H9 (cell line): Measurements from ENCODE around the gene LOXL1. TPM values are rescaled to one million over a fixed set of nuclear protein-coding genes. Genes with fewer than 3 reads are reported as not detected.

Experiments used
- DNase-seq: peaks from one replicate; pipeline ENCODE4 v3.0.0-alpha.2; 2017
- H2AFZ ChIP-seq: one replicate; pipeline ENCODE4 v1.6.1; 2013; ENCODE audit warnings: mild to moderate bottlenecking, low read length, control low read depth, moderate library complexity
- H2AK5ac ChIP-seq: 2 replicates; pipeline ENCODE4 v1.6.1; 2013; ENCODE audit warnings: low read length, control low read depth, mixed read lengths; ENCODE audit not compliant: insufficient read length
- H2BK120ac ChIP-seq: one replicate; pipeline ENCODE4 v1.6.1; 2013; ENCODE audit warnings: low read depth, mild to moderate bottlenecking, low read length, control low read depth, inconsistent platforms; ENCODE audit not compliant: poor library complexity, severe bottlenecking
- H2BK12ac ChIP-seq: 2 replicates; pipeline ENCODE4 v1.6.1; 2013; ENCODE audit warnings: low read length, control low read depth, mixed read lengths, low read depth; ENCODE audit not compliant: insufficient read length
- H2BK15ac ChIP-seq: 2 replicates; pipeline ENCODE4 v1.6.1; 2013; ENCODE audit warnings: low read depth, low read length, control low read depth
- H2BK20ac ChIP-seq: one replicate; pipeline ENCODE4 v1.6.1; 2013; ENCODE audit warnings: low read depth, mild to moderate bottlenecking, low read length, control low read depth, inconsistent platforms; ENCODE audit not compliant: poor library complexity, severe bottlenecking
- H2BK5ac ChIP-seq: 2 replicates; pipeline ENCODE4 v1.6.1; 2013; ENCODE audit warnings: low read length, control low read depth, mixed read lengths; ENCODE audit not compliant: insufficient read length
- H3K14ac ChIP-seq: 2 replicates; pipeline ENCODE4 v1.6.1; 2013; ENCODE audit warnings: low read length, control low read depth; ENCODE audit not compliant: insufficient read depth
- H3K18ac ChIP-seq: 2 replicates; pipeline ENCODE4 v1.6.1; 2013; ENCODE audit warnings: low read depth, mild to moderate bottlenecking, mixed read lengths, low read length, control low read depth; ENCODE audit not compliant: insufficient read length
- H3K23ac ChIP-seq: 2 replicates; pipeline ENCODE4 v1.6.1; 2013; ENCODE audit warnings: low read length, control low read depth, mixed read lengths, low read depth; ENCODE audit not compliant: insufficient read length
- H3K23me2 ChIP-seq: 2 replicates; pipeline ENCODE4 v1.6.1; 2013; ENCODE audit warnings: low read depth, mild to moderate bottlenecking, mixed read lengths, low read length, control low read depth; ENCODE audit not compliant: insufficient read length, poor library complexity, severe bottlenecking
- H3K27ac ChIP-seq: 2 replicates; pipeline ENCODE4 v1.5.1; 2013; ENCODE audit warnings: low read length, control low read depth, mixed read lengths, low read depth; ENCODE audit not compliant: insufficient read length
- H3K27me3 ChIP-seq: 2 replicates; pipeline ENCODE4 v1.6.1; 2013; ENCODE audit warnings: low read length, control low read depth, inconsistent platforms; ENCODE audit not compliant: insufficient read depth
- H3K4ac ChIP-seq: 2 replicates; pipeline ENCODE4 v1.6.1; 2013; ENCODE audit warnings: low read depth, mild to moderate bottlenecking, control low read depth, inconsistent platforms, low read length, moderate library complexity
- H3K4me1 ChIP-seq: 2 replicates; pipeline ENCODE4 v1.6.1; 2013; ENCODE audit warnings: low read length, control low read depth, inconsistent platforms; ENCODE audit not compliant: insufficient read depth
- H3K4me2 ChIP-seq: 2 replicates; pipeline ENCODE4 v1.6.1; 2013; ENCODE audit warnings: low read length, control low read depth, mixed read lengths; ENCODE audit not compliant: insufficient read length, insufficient read depth
- H3K56ac ChIP-seq: 2 replicates; pipeline ENCODE4 v1.6.1; 2013; ENCODE audit warnings: low read depth, mild to moderate bottlenecking, mixed read lengths, low read length, control low read depth; ENCODE audit not compliant: insufficient read length
- H3K79me1 ChIP-seq: 2 replicates; pipeline ENCODE4 v1.6.1; 2013; ENCODE audit warnings: low read depth, mild to moderate bottlenecking, moderate library complexity, low read length, control low read depth, inconsistent platforms; ENCODE audit not compliant: insufficient read depth, poor library complexity, severe bottlenecking
- H3K79me2 ChIP-seq: 2 replicates; pipeline ENCODE4 v1.6.1; 2013; ENCODE audit warnings: low read length, control low read depth, inconsistent platforms; ENCODE audit not compliant: insufficient read depth
- H3K9ac ChIP-seq: 2 replicates; pipeline ENCODE4 v1.6.1; 2013; ENCODE audit warnings: low read length, control low read depth, mixed read lengths; ENCODE audit not compliant: insufficient read length; ENCODE audit errors: extremely low read depth
- H3K9me3 ChIP-seq: one replicate; pipeline ENCODE4 v1.6.1; 2013; ENCODE audit warnings: low read depth, low read length, inconsistent platforms; ENCODE audit not compliant: control insufficient read depth
- H3T11ph ChIP-seq: one replicate; pipeline ENCODE4 v1.6.1; 2013; ENCODE audit warnings: mild to moderate bottlenecking, low read length, control low read depth, inconsistent platforms
- H4K20me1 ChIP-seq: one replicate; pipeline ENCODE4 v1.6.1; 2013; ENCODE audit not compliant: control insufficient read depth, insufficient read length, insufficient read depth
- H4K5ac ChIP-seq: 2 replicates; pipeline ENCODE4 v1.6.1; 2013; ENCODE audit warnings: low read depth, mild to moderate bottlenecking, mixed read lengths, low read length, control low read depth; ENCODE audit not compliant: insufficient read length
- H4K8ac ChIP-seq: replicated peaks from 2 replicates; pipeline ENCODE4 v1.6.1; 2013; ENCODE audit warnings: low read length, control low read depth, mixed read lengths, low read depth; ENCODE audit not compliant: insufficient read length
- H4K91ac ChIP-seq: 2 replicates; pipeline ENCODE4 v1.6.1; 2013; ENCODE audit warnings: low read depth, mild to moderate bottlenecking, moderate library complexity, mixed read lengths, low read length, control low read depth; ENCODE audit not compliant: insufficient read length
- H3K27ac Mint-ChIP-seq, 3 experiments: 2 replicates in 2 of 3; 3 replicates in 1 of 3; pipeline ENCODE4 v1.8.0; 2020 to 2021; ENCODE audit warnings: mixed read lengths in 3 of 3, mild to moderate bottlenecking in 1 of 3, moderate library complexity in 1 of 3
- H3K27me3 Mint-ChIP-seq: 2 replicates; pipeline ENCODE4 v1.8.0; 2021; ENCODE audit warnings: low read depth, mild to moderate bottlenecking, moderate library complexity, mixed read lengths
- H3K36me3 Mint-ChIP-seq, 3 experiments: 2 replicates in 2 of 3; 3 replicates in 1 of 3; pipeline ENCODE4 v1.8.0; 2020 to 2021; ENCODE audit warnings: low read depth in 3 of 3, mixed read lengths in 3 of 3; ENCODE audit not compliant: insufficient read depth in 1 of 3
- H3K4me1 Mint-ChIP-seq, 2 experiments: 2 replicates each; pipeline ENCODE4 v1.8.0; 2020; ENCODE audit warnings: mixed read lengths in 2 of 2
- H3K4me3 Mint-ChIP-seq, 2 experiments: 2 replicates in 1 of 2; 3 replicates in 1 of 2; pipeline ENCODE4 v1.8.0; 2020 to 2021; ENCODE audit warnings: mild to moderate bottlenecking in 2 of 2, mixed read lengths in 2 of 2, moderate library complexity in 1 of 2
- H3K9me3 Mint-ChIP-seq, 2 experiments: 2 replicates in 1 of 2; 3 replicates in 1 of 2; pipeline ENCODE4 v1.8.0; 2020; ENCODE audit warnings: mild to moderate bottlenecking in 2 of 2, mixed read lengths in 2 of 2, moderate library complexity in 1 of 2
- CTCF ChIP-seq: fragments of 200-600 bp; sonication (generic); conservative IDR thresholded peaks from 3 replicates; pipeline ENCODE4 v1.8.0; 2021; ENCODE audit warnings: antibody characterized with exemption, mild to moderate bottlenecking
- WGBS: extraction: QIAGEN DNeasy Blood & Tissue Kit; methylation state at CpG from one replicate; pipeline ENCODE4 v1.1.7; 2013; ENCODE audit warnings: missing lambda C conversion rate, low lambda C conversion rate, mixed read lengths; ENCODE audit not compliant: insufficient read length; ENCODE audit errors: extremely low coverage; 5-methylcytosine and 5-hydroxymethylcytosine counted together
- total RNA-seq: library from RNA; stranded (reverse); gene quantifications from 2 replicates; pipeline ENCODE4 v1.2.1, GENCODE V29; 2021

The LOXL1 gene
- total RNA-seq, 1 experiment from 2014 or later, result 9.1 TPM

GRCh38 chr15:73951601-73952000 lies 25.3 kb downstream of the LOXL1 start:
- no peaks in the 10 kb centered on the region for H3K4me1 ChIP-seq
- no peaks in the 10 kb centered on the region for H3K27me3 ChIP-seq
- no peaks in the 10 kb centered on the region for H3K79me2 ChIP-seq
- Mint-ChIP-seq H3K9me3 (no peaks in the 10 kb centered on the region), H3K4me1 (peaks cover 9 to 30% of the 10 kb centered on the region in 2 experiments), H3K27ac (no peak overlapping the region), H3K27me3 (peaks cover 7% of the 10 kb centered on the region), H3K4me3 (no peak overlapping the region), H3K36me3 (no peaks in the 10 kb centered on the region; a peak in 1 of 7 replicates)
- WGBS, result no CpG with 5 or more reads among the region's 13 CpGs
- H2AFZ ChIP-seq, result no peak overlapping the region
- H3K14ac ChIP-seq, result no peak overlapping the region
- no peak overlapping the region for H3K23ac ChIP-seq
- no peak overlapping the region for H3K18ac ChIP-seq
- no peak for TF ChIP-seq CTCF
- H4K5ac ChIP-seq, result no peak overlapping the region
- no peak overlapping the region for H2BK20ac ChIP-seq
- H3T11ph ChIP-seq, result no peak overlapping the region
- no peaks in the 10 kb centered on the region for H3K79me1 ChIP-seq
- H2BK15ac ChIP-seq, result no peak overlapping the region
- H4K8ac ChIP-seq, result no peak overlapping the region
- H2BK5ac ChIP-seq, result no peak overlapping the region
- no peak overlapping the region for H3K27ac ChIP-seq
- no peak overlapping the region for H2BK12ac ChIP-seq
- no peak for DNase-seq
- H3K9me3 ChIP-seq, result no peaks in the 10 kb centered on the region
- H3K9ac ChIP-seq, result no peak overlapping the region
- no peaks in the 10 kb centered on the region for H3K23me2 ChIP-seq
- no peak overlapping the region for H4K91ac ChIP-seq
- H4K20me1 ChIP-seq, result no peaks in the 10 kb centered on the region
- H3K4me2 ChIP-seq, result no peak overlapping the region
- no peak overlapping the region for H2AK5ac ChIP-seq
- no peak overlapping the region for H3K56ac ChIP-seq
- no peak overlapping the region for H2BK120ac ChIP-seq
- H3K4ac ChIP-seq, result no peak overlapping the region
